ENCODE measurements around the gene AMDHD2.

DNA sequence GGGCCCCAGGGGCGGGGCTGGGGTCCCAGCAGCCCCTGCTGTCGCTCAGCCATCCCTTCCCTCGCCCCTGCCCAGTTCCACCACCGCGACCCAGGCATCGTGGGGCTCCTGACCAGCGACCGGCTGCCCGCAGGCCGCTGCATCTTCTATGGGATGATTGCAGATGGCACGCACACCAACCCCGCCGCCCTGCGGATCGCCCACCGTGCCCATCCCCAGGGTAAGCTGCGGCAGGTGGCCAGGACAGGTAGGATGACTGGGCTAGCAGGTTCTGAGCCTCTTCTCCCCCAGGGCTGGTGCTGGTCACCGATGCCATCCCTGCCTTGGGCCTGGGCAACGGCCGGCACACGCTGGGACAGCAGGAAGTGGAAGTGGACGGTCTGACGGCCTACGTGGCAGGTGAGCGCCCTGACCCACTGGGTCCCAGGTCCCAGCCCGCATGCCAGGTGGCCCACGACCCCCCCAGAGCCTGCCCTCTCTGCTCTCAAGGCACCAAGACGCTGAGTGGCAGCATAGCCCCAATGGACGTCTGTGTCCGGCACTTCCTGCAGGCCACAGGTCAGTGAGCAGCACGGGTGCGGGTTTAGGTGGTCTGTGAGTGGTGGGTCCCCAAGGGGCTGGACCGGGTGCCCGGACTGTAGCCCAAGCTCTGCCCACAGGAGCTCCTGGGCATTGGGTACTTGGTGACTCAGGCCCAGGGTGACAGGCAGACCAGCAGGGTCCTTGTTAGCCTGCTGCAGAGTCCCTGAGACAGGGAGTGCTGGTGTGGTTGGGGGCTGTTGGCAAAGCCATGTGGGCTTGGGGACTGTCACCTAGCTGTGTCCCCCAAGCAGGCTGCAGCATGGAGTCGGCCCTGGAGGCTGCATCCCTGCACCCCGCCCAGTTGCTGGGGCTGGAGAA lies 8.2 kb downstream of the AMDHD2 start:
- TF ChIP-seq EZH2 (IDR thresholded peaks at IDR 0.05; ENCODE audit: insufficient read depth, poor library complexity, severe bottlenecking) (no peak), EZH2phosphoT487 (IDR thresholded peaks at IDR 0.05; ENCODE audit: insufficient read depth, low read depth) (no peak)

Data from GM23248 (cell line).